ENCODE measurements around the gene SCAF8. TPM values are rescaled to one million over a fixed set of nuclear protein-coding genes. Genes with fewer than 3 reads are reported as not detected.

Gene SCAF8
- total RNA-seq, 1 experiment from 2014 or later: 28.8 TPM

GRCh38 chr6:154815938-154816820 lies 83.0 kb downstream of the SCAF8 start:
- no peaks in the 10 kb centered on the region for H3K9me3 ChIP-seq (replicated peaks)
- DNase-seq (ENCODE audit: low read depth in 1 of 2, low spot score in 2 of 2): peak in 1 of 2 experiments; percentile 71
- H3K27me3 ChIP-seq (replicated peaks): no peaks in the 10 kb centered on the region
- H3K27ac ChIP-seq: peak overlapping the region; percentile 85
- H3K4me1 ChIP-seq (replicated peaks): peaks cover 22% of the 10 kb centered on the region
- H3K4me3 ChIP-seq: no peak overlapping the region
- peaks cover 73% of the 10 kb centered on the region for H3K36me3 ChIP-seq

- Histone ChIP-seq H3K9me3 (replicated peaks) (no peaks in the 10 kb centered on the region), H3K27ac (no peak overlapping the region), H3K27me3 (replicated peaks) (no peaks in the 10 kb centered on the region), H3K4me1 (replicated peaks) (peaks cover 22% of the 10 kb centered on the region), H3K36me3 (peaks cover 83% of the 10 kb centered on the region), H3K4me3 (no peak overlapping the region)
- no peak for DNase-seq (ENCODE audit: low read depth in 1 of 2, low spot score in 2 of 2)
Measured at GRCh38 chr6:154821099-154821498, 87.9 kb downstream of the SCAF8 start.

DNA sequence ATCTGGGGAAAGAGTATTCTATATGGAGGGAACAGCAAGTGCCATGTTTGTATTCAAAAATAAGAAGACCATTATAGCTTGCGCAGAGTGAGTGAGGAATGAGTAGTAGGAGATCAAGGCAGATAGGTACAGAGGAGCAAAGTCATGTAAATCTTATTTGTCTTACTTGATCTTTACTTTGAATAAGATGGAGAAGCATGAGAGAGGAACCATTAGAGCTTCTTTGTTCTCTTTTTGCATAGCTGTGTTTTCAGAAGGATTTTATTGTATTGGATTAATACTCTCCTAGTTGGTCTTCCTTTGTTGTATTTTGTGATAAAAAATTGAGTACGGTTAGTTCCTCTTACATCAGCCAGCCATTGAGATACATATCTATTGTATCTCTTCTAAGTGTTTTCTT lies 88.4 kb downstream of the SCAF8 start:
- DNase-seq (ENCODE audit: low read depth in 1 of 2, low spot score in 2 of 2): no peak
- peaks cover 84% of the 10 kb centered on the region for H3K36me3 ChIP-seq
- H3K27me3 ChIP-seq (replicated peaks): no peaks in the 10 kb centered on the region
- no peak overlapping the region for H3K27ac ChIP-seq
- no peaks in the 10 kb centered on the region for H3K9me3 ChIP-seq (replicated peaks)
- no peak overlapping the region for H3K4me3 ChIP-seq
- H3K4me1 ChIP-seq (replicated peaks): peaks cover 17% of the 10 kb centered on the region

DNA sequence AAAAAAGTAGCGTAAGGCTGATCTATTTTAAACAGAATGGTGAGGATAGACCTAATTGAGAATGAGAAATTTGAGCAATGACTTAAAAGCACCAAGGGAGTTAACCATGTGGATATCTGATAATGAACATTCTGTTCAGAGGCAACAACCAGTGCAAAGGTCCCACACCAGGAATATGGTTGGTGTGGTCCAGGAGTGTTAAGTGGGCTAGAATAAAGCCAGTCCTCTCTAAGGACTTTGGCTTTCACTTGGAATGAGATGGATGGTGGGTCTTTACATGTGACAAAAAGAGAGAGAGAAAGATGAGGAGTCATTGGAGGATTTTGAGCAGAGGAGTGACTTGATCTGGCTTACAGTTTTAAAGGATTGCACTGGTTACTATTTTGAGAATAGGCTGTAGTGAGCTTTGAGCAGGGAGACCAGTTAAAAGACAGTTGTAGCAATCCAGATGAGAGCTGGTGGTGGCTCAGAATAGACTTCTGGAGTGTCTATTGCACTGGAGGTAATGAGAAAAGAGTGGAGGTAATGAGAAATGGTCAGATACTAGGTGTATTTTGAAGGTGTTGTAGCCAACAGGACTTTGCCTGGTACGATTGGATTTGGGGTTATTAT lies 89.8 kb downstream of the SCAF8 start:
- no peak for DNase-seq (ENCODE audit: low read depth in 1 of 2, low spot score in 2 of 2)
- H3K27me3 ChIP-seq (replicated peaks): no peaks in the 10 kb centered on the region
- H3K36me3 ChIP-seq: peaks cover 89% of the 10 kb centered on the region
- H3K4me3 ChIP-seq: no peak overlapping the region
- no peaks in the 10 kb centered on the region for H3K9me3 ChIP-seq (replicated peaks)
- H3K27ac ChIP-seq: no peak overlapping the region
- peaks cover 9% of the 10 kb centered on the region; the same call in 1 of the 2 replicates for H3K4me1 ChIP-seq (replicated peaks)

DNA sequence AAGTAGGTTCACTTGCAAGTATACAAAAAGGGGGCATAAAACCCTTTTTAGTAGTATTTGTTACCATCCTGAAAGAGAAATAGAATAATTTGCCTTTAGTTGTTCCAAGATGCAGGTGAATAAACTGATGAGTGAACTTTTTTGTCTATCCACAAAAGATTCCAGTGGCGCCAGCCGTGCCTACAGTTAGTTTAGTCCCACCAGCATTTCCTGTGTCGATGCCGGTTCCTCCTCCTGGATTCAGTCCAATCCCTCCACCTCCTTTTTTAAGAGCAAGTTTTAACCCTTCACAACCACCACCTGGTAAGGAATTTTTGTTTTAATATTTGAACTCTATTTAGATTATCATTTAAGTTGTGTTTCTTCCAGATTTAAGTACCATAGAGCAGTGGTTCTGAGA lies 90.9 kb downstream of the SCAF8 start:
- Histone ChIP-seq H3K27me3 (replicated peaks) (no peaks in the 10 kb centered on the region), H3K9me3 (replicated peaks) (no peaks in the 10 kb centered on the region), H3K4me3 (no peak overlapping the region), H3K36me3 (peaks cover 83% of the 10 kb centered on the region), H3K4me1 (replicated peaks) (peaks cover 9% of the 10 kb centered on the region; the same call in 1 of the 2 replicates), H3K27ac (no peak overlapping the region)
- no peak for DNase-seq (ENCODE audit: low read depth in 1 of 2, low spot score in 2 of 2)

- no peak overlapping the region for H3K27ac ChIP-seq
Measured at GRCh38 chr6:154829970-154830369, 96.8 kb downstream of the SCAF8 start.

DNA sequence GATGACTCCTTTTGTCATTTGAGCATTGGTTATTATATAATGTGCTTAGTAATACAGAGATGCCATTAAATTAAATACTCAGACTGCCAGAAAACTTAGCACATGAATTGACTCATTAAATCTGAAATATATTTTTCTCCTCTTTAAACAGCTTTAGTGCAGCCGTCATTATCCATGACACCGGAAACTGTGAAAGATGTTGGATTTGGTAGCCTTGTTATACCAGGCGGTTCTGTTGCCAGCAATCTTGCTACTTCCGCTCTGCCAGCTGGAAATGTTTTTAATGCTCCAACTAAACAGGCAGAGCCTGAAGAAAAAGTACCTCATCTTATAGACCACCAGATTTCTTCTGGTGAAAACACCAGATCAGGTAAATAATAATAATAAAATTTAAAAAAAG lies 97.6 kb downstream of the SCAF8 start:
- H3K27ac ChIP-seq: no peak overlapping the region
- H3K4me3 ChIP-seq: no peak overlapping the region
- H3K36me3 ChIP-seq: peaks cover 72% of the 10 kb centered on the region
- no peak for DNase-seq (ENCODE audit: low read depth in 1 of 2, low spot score in 2 of 2)
- no peaks in the 10 kb centered on the region for H3K9me3 ChIP-seq (replicated peaks)
- no peaks in the 10 kb centered on the region for H3K4me1 ChIP-seq (replicated peaks)
- H3K27me3 ChIP-seq (replicated peaks): no peaks in the 10 kb centered on the region

More at GRCh38 chr6:154829970-154830369, 96.8 kb downstream of the SCAF8 start:
- DNase-seq (ENCODE audit: low read depth in 1 of 2, low spot score in 2 of 2): no peak
- no peaks in the 10 kb centered on the region for H3K4me1 ChIP-seq (replicated peaks)
- H3K9me3 ChIP-seq (replicated peaks): no peaks in the 10 kb centered on the region
- no peaks in the 10 kb centered on the region for H3K27me3 ChIP-seq (replicated peaks)
- peaks cover 80% of the 10 kb centered on the region for H3K36me3 ChIP-seq
- H3K4me3 ChIP-seq: no peak overlapping the region

GRCh38 chr6:154835307-154835706 lies 102.1 kb downstream of the SCAF8 start:
- Histone ChIP-seq H3K4me1 (replicated peaks) (no peaks in the 10 kb centered on the region), H3K36me3 (peaks cover 40% of the 10 kb centered on the region), H3K4me3 (no peak overlapping the region), H3K9me3 (replicated peaks) (no peaks in the 10 kb centered on the region), H3K27me3 (replicated peaks) (no peaks in the 10 kb centered on the region), H3K27ac (no peak overlapping the region)
- no peak for DNase-seq (ENCODE audit: low read depth in 1 of 2, low spot score in 2 of 2)

DNA sequence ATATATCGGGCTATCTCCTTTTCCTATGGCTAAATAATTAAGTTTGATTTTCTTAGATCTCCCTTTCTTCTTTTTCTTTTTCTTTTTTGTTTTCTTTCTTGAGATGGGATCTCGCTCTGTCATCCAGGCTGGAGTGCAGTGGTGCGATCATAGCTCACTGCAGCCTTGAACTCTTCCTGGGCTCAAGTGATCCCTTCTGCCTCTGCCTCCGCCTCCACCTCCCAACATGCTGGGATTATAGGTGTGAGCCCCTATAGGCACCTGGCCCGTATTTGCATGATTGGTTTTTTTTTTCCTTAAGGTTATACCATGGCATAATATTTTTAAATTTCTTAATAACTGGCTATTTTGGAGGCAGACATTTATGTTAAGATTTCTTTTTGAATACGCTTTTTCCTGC lies 106.3 kb downstream of the SCAF8 start:
- DNase-seq (ENCODE audit: low read depth in 1 of 2, low spot score in 2 of 2): no peak
- 0 out of 2 replicates have a peak, but pooled peaks cover 2% of the 10 kb centered on the region for H3K9me3 ChIP-seq (replicated peaks)
- H3K27me3 ChIP-seq (replicated peaks): no peaks in the 10 kb centered on the region
- peaks cover 6% of the 10 kb centered on the region; the same call in 1 of the 2 replicates for H3K4me1 ChIP-seq (replicated peaks)
- no peak overlapping the region for H3K27ac ChIP-seq
- peaks cover 13% of the 10 kb centered on the region for H3K36me3 ChIP-seq
- no peak overlapping the region for H3K4me3 ChIP-seq

- DNase-seq (ENCODE audit: low read depth in 1 of 2, low spot score in 2 of 2): no peak
- Histone ChIP-seq H3K9me3 (replicated peaks) (0 out of 2 replicates have a peak, but pooled peaks cover 2% of the 10 kb centered on the region), H3K36me3 (peaks cover 16% of the 10 kb centered on the region), H3K27me3 (replicated peaks) (no peaks in the 10 kb centered on the region), H3K27ac (no peak overlapping the region), H3K4me3 (no peak overlapping the region), H3K4me1 (replicated peaks) (peaks cover 6% of the 10 kb centered on the region; the same call in 1 of the 2 replicates)
Measured at GRCh38 chr6:154840363-154840762, 107.1 kb downstream of the SCAF8 start.

DNA sequence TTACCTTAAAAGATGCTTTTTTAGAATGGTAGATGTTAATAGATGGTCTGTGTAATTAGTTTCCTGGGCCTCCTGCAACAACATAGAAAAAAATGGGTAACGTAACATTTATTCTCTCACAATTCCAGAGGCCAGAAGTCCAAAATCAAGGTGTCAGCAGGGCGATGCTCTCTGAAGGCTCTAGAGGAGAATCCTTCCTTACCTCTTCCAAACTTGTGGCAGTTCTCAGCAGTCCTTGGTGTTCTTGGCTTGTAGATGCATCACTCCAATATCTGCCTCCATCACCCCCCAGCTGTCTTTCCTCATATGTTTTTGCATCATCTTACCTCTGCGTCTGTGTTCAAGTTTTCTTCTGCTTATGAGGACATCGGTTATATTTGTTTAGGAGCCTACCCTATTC lies 107.9 kb downstream of the SCAF8 start:
- 0 out of 2 replicates have a peak, but pooled peaks cover 2% of the 10 kb centered on the region for H3K9me3 ChIP-seq (replicated peaks)
- no peak overlapping the region for H3K27ac ChIP-seq
- peaks cover 19% of the 10 kb centered on the region for H3K36me3 ChIP-seq
- DNase-seq (ENCODE audit: low read depth in 1 of 2, low spot score in 2 of 2): no peak
- H3K27me3 ChIP-seq (replicated peaks): no peaks in the 10 kb centered on the region
- H3K4me3 ChIP-seq: no peak overlapping the region
- H3K4me1 ChIP-seq (replicated peaks): peaks cover 6% of the 10 kb centered on the region; the same call in 1 of the 2 replicates

- no peak overlapping the region for H3K27ac ChIP-seq
- H3K9me3 ChIP-seq (replicated peaks): 0 out of 2 replicates have a peak, but pooled peaks cover 2% of the 10 kb centered on the region
- H3K4me3 ChIP-seq: no peak overlapping the region
- peaks cover 19% of the 10 kb centered on the region for H3K36me3 ChIP-seq
- no peak for DNase-seq (ENCODE audit: low read depth in 1 of 2, low spot score in 2 of 2)
- H3K27me3 ChIP-seq (replicated peaks): no peaks in the 10 kb centered on the region
- H3K4me1 ChIP-seq (replicated peaks): peaks cover 6% of the 10 kb centered on the region; the same call in 1 of the 2 replicates
Measured at GRCh38 chr6:154842833-154843232, 109.6 kb downstream of the SCAF8 start.

DNA sequence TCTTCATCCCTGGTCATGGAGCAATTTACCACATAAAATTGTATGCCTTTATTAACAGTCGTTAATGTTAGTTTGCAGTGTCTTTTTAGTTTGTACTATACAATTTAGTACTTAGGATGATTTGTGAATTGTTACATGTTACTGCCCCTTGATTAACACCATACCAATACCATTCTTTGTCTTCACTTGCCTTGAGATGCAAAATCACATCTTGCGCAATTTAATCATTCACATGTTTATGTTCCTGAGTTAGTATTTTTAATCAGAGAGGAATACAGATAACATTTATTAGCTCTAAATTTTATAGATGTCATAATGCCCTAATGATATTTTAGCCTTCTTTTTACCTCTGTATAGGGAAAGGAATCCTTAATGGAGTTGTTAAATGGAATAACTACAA lies 114.1 kb downstream of the SCAF8 start:
- no peak for DNase-seq (ENCODE audit: low read depth in 1 of 2, low spot score in 2 of 2)
- H3K36me3 ChIP-seq: peaks cover 13% of the 10 kb centered on the region
- no peak overlapping the region for H3K4me3 ChIP-seq
- H3K9me3 ChIP-seq (replicated peaks): 0 out of 2 replicates have a peak, but pooled peaks cover 2% of the 10 kb centered on the region
- no peaks in the 10 kb centered on the region for H3K27me3 ChIP-seq (replicated peaks)
- H3K4me1 ChIP-seq (replicated peaks): peaks cover 9% of the 10 kb centered on the region; the same call in 1 of the 2 replicates
- no peak overlapping the region for H3K27ac ChIP-seq

- Histone ChIP-seq H3K27ac (no peak overlapping the region), H3K4me1 (replicated peaks) (peaks cover 12% of the 10 kb centered on the region; the same call in 1 of the 2 replicates), H3K27me3 (replicated peaks) (no peaks in the 10 kb centered on the region), H3K4me3 (no peak overlapping the region), H3K9me3 (replicated peaks) (0 out of 2 replicates have a peak, but pooled peaks cover under 1% of the 10 kb centered on the region), H3K36me3 (peaks cover 12% of the 10 kb centered on the region)
- no peak for DNase-seq (ENCODE audit: low read depth in 1 of 2, low spot score in 2 of 2)
Measured at GRCh38 chr6:154848580-154848979, 115.4 kb downstream of the SCAF8 start.

All from SJSA1 (cell line).